HTR-8/SVneo (cell line): ENCODE data around the gene EFNA5.
A peak's percentile ranks its signal among the peaks of the same experiment; 100 is the strongest.

ENCODE experiments used
- DNase-seq: peaks from one replicate; pipeline ENCODE4 v3.0.0; 2011; ENCODE audit warnings: low spot score, mixed read lengths; ENCODE audit not compliant: insufficient read length
- FAIRE-seq: peaks from 2 replicates; lab custom pipeline; 2011; peaks lifted over from hg19 to GRCh38; lab: Jason Lieb, UNC

The EFNA5 gene

GRCh38 chr5:107415762-107416161 lies 255.0 kb downstream of the EFNA5 start:
- FAIRE-seq = no peak
- DNase-seq = no peak

GRCh38 chr5:107414802-107415201 lies 255.9 kb downstream of the EFNA5 start:
- FAIRE-seq (no peak), DNase-seq (no peak)

DNA sequence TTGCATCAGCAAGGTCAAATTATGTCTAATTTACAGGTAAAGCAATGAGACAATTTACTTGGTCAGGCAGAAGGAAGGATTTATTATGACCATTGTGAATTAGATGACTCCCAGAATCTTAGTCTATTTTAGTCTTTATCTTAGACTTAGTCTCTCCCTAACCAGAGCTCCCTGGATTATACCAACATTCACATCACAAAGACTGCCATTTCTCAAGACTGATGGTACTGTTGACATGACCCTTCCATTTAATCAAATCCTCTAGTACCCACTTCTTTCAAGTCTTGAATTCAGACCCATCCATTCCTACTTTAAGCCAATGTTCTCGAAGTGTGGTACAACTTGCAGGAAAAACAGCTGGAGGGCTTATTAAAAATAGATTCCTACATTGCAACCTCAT lies 257.0 kb downstream of the EFNA5 start:
- no peak for FAIRE-seq
- no peak for DNase-seq

DNA sequence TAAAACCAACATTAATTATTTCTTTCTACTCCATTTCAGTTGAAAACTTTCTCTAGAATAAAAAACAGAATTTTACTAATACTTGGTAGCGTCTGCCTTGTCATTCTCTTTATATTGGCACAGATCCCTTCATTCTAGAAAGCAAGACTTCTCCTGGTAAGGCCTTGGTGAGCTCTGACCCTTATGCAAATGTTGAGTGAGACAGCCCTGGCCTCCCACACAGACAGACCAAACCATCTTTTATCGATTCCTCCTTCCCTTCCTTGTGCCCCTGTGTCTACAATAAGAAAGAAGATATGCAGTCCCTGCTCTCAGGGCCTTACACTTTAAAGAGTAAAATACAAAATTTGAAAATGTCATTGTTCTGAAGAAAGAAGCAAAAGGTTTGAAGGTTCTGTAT lies 262.2 kb downstream of the EFNA5 start:
- DNase-seq (no peak), FAIRE-seq (no peak)

- no peak for FAIRE-seq
- no peak for DNase-seq
Measured at GRCh38 chr5:107407713-107408298, 262.9 kb downstream of the EFNA5 start.

DNA sequence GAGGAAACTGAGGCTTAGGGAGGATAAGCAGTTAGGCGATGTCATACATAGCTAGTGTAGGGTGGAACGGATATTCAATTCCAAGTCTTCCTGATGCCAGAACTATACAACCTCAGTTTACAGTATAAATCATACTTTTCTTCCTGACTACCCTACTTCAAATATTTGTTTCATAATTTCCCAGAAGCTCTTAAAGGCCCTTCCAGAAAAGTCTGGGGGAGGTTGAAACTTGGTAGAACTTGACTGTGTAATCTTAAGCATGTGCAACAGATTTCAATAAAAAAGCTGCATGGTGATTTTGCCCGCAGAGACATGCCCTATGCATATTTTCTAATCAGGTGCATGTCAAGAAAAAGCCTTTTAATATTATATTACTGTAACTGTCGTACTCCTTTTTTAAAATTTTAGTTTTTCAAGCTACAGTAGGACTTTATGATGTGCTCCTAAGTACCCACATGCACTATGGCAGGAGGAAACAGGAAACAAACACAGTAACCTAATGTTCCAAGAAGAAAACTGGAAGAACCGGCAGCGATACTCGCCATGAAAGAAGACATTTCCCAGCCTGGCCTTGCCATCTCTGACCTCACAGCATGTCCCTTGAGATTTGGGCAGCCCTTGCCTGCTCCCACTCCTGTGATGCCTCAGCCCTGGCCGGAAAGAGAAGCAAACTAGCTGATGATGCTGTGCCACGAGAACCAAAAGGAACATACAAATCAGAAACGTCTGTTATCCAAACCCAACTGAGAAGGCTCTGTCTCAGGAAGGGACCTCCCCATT lies 266.0 kb downstream of the EFNA5 start:
- DNase-seq = no peak
- FAIRE-seq = no peak

GRCh38 chr5:107403228-107403953 lies 267.3 kb downstream of the EFNA5 start:
- FAIRE-seq (no peak), DNase-seq (no peak)

DNA sequence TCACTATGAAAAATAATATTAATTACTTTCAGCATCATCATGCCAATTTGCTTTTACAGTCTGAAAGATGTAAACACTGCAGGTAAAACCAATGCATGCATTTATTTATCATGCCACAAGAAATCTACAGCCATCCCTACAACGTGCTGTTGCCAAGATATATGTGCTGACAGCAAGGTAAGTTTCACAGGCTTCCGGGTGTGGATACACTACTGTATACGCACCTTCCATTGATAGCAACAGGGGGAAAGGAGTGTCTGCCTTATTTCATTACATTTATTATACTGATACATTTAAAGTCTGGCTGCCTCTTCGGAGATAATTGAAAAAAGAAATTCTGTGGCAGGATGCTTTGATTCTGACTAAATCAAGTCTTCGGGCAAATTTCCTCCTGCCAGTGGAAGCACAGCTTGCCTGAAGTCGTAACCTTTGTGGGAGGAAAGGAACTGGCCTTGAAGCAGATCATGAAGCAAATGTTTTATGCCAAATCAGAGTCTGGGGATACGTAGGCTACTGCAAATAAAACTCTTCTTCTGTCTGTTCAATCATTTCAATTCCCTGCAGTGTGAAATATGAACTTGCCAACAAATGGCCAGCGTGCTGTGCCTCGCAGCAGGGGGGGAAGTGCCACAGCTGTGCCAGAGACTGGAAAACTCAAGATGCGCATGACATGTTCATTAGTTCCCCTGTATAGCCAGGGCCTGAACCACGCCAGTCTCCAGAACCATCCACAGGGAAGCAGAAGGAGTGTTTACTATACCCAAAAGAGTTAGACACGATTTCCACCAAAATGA lies 268.1 kb downstream of the EFNA5 start:
- no peak for DNase-seq
- FAIRE-seq = no peak

DNA sequence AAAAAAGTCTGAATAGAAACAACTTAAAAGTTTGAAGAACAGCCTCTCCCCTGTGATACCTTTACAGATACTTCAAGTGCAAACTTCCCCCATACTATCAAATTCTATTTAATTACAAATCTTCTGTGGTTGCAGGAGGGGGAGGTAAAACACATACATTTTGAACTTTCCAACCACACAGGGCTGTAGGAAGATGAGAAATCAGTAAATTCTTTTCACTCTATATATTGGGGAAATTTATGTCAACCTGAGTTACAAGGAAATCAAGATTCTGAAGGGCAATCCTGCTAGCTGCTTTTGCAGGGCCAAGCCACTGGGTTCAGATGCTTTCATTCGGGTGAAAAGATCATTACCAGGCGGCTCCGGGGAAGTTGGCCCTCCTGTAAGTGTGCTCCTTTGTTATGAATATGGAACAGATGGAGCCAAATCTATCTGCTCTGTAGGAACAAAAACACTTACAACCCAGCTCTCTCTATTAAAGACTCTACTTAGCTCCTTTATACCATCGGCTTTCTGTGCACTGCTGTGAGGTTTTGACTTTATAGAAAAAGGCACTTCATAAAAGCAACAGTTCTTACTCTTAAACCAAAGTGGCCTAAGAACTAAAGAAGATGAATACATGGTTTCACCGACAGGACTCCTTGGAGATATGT lies 269.1 kb downstream of the EFNA5 start:
- FAIRE-seq (no peak), DNase-seq (no peak)

GRCh38 chr5:107400328-107400727 lies 270.4 kb downstream of the EFNA5 start:
- no peak for FAIRE-seq

DNA sequence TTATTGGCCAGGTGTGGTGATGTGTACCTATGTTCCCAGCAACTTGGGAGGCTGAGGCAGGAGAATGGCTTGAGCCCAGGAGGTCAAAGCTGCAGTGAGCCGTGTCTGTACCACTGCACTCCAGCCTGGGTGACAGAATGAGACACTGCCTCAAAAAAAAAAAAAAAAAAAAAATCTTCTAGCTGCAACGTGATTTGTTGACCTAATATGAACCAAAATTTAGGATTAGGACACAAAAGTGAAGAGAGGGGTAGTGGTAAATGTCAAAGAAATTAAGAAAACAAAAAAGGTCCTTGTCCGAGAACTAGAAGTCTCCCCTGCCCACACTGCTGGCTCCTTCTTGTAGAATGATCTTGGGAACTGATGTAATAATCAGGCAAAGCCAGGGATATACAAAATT lies 272.0 kb downstream of the EFNA5 start:
- DNase-seq (no peak), FAIRE-seq (no peak)

More at GRCh38 chr5:107400328-107400727, 270.4 kb downstream of the EFNA5 start:
- DNase-seq = no peak

- FAIRE-seq = no peak
Measured at GRCh38 chr5:107396351-107396690, 274.4 kb downstream of the EFNA5 start.

DNA sequence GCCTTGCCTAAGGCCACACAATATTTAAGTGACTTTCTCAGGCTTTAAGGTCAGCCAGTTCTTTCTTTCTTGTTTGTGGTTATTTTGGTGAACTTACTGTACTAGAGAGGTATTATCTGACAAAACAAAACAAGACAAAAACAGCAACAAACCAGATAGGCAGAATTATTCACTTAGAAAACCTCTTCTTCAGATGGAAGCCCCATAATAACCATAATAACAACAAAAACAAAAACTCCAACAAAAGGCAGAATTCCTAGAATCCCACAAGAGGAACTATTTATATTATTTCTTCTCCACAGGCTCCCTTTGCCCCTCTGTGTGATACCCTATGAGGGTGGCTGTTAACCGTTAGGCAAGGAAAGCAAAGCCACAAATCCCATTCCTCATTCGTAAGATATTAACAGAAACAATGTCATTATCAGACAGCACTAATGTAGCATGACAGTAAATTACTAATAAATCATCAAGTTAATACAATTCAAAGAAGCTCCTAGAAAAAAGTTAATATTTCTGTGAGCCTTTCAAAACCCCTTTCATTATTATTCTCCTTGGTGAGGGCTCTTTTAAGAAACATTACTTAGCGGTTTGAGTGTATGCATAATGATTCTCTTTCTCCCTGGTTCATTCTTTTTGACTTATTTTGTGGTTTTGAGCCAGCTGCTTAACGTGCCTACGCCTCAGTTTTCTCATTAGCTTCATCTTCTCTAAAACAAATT lies 274.9 kb downstream of the EFNA5 start:
- DNase-seq (no peak), FAIRE-seq (no peak)

More at GRCh38 chr5:107396351-107396690, 274.4 kb downstream of the EFNA5 start:
- DNase-seq = no peak

GRCh38 chr5:107393851-107394250 lies 276.9 kb downstream of the EFNA5 start:
- no peak for FAIRE-seq

DNA sequence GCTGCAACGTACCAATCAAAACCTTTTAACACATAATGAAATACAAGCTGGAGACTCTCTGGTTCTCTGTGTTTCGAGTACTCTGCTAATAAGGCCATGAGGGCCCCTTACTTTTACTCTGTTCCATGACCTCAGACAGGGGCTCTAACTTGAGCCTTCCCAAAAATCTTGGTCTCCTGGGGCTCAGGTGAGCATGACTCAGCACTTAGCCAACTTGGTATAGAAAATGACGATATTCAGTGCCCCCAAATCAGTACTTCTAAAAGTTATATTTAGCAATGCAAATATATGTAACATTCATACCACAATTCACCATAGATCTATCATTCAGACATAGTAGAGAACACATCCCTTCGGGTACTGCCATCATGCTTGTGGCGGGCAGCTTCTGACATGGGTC lies 278.9 kb downstream of the EFNA5 start:
- no peak for FAIRE-seq
- DNase-seq = no peak

More at GRCh38 chr5:107393851-107394250, 276.9 kb downstream of the EFNA5 start:
- DNase-seq = no peak

GRCh38 chr5:107389775-107390148 lies 281.0 kb downstream of the EFNA5 start:
- DNase-seq (no peak), FAIRE-seq (no peak)

- FAIRE-seq (no peak), DNase-seq (peak; percentile 20)
Measured at GRCh38 chr5:107389130-107389774, 281.5 kb downstream of the EFNA5 start.

DNA sequence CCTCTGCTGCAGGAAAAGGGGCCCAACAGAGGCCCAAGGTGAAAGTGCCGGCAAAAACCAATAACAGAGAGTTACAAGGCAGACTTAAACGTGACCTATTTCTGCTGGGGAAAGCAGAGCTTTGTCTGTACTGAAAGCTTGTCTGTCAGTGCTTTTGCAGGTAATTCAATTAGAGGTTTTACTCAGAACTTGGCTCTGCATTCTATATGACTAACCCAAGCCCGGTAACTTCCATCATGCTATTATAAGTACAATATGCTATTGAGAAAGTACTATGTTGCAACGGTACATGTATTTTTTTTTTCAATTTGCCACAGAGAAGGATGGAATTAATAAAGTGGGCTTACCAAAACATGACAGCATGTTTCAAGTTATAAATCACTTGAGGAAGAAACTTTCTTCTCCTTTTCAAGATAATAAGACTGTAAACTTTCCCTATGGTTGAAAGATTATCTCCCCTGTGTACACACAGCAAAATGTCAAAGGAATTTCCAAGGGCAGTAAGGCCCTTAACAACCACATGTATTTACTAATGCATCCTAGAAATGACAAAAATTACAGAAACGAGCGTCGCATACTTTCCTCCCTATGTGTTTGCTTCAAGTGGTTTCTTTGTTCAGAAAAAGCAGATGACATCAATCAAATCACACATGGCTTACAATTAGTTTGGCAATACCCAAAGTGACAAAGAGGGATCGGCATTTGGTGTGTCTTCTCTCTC lies 282.4 kb downstream of the EFNA5 start:
- FAIRE-seq = no peak
- DNase-seq = peak; percentile 14
